ENCODE data around the gene PCDHGB3. TPM values are rescaled to one million over a fixed set of nuclear protein-coding genes. Genes with fewer than 3 reads are reported as not detected.

Gene PCDHGB3
- 0.24 and 0.43 TPM in 2 replicates for total RNA-seq

DNA sequence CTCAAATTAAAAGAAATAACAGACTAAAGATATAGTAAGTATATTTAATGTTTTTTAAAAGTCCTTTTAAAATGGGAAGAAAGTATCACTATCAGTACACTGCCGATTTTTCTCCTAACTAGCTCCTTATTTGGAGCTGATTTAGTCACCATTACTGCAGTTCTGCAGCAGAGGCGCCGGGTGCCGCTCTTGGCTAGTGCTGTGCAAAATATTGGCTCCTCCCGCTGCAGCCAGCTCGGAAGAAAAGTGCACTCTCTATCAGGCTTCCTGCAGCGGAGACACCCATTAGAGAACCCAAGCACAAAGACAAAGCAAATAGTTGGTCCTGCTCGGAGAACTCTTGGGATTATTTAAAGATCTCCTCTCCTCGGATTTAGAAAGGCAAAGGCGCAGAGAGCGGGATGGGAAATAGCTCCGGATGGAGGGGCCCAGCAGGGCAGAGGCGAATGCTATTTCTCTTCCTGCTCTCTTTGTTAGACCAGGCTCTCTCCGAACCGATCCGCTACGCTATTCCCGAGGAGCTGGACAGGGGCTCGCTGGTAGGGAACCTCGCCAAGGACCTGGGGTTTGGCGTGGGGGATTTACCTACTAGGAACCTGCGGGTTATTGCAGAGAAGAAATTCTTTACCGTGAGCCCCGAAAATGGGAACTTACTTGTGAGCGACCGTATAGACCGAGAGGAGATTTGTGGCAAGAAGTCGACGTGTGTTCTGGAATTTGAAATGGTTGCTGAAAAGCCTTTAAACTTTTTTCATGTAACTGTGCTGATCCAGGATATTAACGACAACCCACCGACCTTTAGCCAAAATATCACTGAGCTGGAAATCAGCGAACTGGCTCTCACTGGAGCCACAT lies at the start of gene PCDHGB3:
Gene PCDHGB3, plus strand, starts transcription at position 249 of the 855 bp plus-strand sequence. Its CDS starts 153 bp downstream, at position 402.

DNA sequence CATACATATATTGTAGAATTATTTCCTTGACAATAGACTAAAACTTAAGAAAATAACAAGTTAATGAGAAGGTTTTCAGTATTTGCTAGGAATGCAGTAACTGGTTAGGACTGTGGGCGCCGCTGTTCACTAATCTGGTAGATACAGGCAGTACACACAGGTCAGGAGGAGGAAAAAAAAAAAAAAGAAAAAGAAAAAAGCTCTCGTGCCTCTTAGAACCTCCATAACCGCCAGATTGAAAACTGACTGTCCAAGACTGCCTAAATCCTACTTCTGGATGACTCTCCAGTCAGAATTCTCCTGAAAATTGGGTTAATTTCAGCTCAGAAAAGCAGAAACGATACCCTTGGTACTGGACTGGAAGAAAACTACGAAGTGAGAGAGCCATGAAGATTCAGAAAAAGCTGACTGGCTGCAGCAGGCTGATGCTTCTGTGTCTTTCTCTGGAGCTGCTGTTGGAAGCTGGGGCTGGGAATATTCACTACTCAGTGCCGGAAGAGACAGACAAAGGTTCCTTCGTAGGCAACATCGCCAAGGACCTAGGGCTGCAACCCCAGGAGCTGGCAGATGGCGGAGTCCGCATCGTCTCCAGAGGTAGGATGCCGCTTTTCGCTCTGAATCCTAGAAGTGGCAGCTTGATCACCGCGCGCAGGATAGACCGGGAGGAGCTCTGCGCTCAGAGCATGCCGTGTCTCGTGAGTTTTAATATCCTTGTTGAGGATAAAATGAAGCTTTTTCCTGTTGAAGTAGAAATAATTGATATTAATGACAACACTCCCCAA lies 39.6 kb upstream of the PCDHGB3 start, which contains the start of gene PCDHGA1:
Gene PCDHGA1, plus strand, starts transcription at position 216 of the 782 bp plus-strand sequence.

DNA sequence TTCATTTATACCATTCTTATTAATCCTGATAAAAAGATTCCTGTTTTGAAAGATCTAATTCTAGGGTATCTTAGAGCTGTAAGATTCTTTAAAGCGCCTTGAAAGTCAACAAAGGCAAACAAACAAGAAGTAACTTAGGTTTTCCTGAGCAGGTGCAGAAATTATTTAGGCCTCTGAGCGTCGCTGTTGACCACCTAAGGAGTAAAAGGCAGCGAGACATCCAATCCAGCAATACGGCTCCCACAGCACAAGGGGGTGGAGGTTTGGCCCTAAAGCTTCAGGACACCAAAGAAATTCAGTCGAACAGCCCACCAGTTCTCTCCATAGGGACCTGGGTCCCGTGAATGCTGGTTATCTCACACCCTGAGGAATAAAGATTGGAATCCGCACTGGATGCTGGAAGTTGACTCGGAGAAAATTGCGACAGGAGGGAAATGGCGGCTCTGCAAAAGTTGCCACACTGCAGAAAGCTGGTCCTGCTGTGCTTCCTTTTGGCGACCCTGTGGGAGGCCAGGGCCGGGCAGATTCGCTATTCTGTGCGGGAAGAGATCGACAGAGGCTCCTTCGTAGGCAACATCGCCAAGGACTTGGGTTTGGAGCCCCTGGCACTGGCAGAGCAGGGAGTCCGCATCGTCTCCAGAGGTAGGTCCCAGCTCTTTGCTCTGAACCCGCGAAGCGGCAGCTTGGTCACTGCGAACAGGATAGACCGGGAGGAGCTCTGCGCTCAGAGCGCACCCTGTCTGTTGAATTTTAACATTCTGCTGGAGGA lies 31.3 kb upstream of the PCDHGB3 start, which contains the start of gene PCDHGA2:
Gene PCDHGA2, plus strand, starts transcription at position 223 of the 769 bp plus-strand sequence.

DNA sequence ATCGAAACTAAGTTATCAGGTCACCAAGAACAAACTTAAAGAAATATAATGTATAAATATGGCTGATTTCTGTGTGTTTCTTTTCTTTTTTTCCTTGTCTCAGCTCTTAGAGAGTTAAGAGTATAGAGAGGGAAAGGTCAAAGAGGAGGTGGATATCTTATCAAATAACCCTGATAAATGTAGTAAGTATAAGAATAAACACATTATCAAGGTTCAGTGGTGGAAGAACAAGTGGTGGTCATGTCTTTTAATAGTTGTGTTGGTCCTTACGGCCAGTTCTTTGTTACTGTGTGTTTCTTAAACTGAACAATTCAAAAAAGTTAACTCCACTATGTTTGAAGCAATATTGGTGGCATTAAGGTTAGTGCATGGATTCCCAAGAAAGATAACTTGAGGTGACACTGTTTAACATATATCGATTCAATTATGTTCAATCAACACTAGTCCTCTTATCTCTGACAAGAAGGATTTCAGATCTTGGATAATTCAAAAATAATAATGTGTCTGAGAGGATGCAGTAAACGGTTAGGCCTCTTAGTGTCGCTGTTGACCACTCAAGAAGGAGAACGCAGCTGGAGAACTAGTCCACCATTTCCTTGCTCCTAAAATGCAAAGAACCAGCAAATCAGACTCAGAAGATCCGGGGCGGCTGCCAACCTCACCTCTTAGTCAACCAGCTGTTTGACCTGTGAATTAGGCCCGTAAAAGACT lies 26.6 kb upstream of the PCDHGB3 start, which contains the start of gene PCDHGA3:
Gene PCDHGA3, plus strand, starts transcription at position 588 of the 711 bp plus-strand sequence. CDS start 205 bp downstream, outside the sequence.

DNA sequence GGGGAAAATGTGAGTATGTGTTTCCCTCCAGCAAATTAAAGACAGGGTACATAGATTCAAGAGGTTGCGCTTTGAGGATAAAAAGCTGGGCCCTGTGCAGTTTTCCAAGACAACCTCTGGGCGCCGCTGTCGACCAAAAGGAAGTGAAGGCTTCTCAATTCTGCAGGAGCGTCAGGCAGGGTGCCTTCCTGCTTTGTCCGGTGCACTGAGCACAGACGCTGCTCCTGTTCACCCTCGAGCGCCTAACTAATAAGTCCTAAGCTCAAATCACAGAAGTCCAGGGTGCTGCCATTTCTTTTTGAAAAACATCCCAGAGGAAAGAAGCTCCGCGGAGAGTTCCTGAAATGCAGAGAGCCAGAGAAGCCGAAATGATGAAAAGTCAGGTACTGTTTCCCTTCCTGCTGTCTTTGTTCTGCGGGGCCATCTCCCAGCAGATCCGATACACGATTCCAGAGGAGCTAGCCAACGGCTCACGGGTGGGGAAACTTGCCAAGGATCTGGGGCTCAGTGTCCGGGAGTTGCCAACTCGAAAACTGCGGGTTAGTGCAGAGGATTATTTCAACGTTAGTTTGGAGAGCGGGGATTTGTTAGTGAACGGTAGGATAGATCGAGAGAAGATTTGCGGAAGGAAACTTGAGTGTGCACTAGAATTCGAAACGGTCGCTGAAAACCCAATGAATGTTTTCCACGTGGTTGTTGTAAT lies 20.0 kb upstream of the PCDHGB3 start, which contains the start of gene PCDHGB1:
Gene PCDHGB1, plus strand, starts transcription at position 183 of the 703 bp plus-strand sequence. Its CDS starts 162 bp downstream, at position 345.

DNA sequence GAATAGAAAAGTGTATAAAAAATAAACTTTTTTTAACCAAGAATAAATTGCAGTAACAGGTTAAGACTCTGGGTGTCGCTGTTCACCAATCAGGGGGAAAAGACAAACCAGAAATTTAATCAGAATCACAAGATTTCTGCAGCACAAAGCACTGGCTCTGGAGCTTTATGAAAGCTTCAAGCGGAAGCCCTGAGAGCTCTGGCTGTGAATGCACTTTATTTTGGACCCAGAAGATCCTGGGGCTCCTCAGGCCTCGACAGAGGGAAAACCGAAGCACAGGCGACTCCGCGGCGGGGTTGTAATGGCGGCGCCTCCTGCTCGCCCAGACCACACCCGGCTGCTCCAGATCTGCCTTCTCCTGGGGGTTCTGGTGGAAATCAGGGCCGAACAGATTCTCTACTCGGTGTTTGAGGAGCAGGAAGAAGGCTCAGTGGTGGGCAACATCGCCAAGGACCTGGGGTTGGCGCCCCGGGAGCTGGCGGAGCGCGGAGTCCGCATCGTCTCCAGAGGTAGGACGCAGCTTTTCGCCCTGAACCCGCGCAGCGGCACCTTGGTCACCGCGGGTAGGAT lies 15.1 kb upstream of the PCDHGB3 start, which contains the start of gene PCDHGA4:
Gene PCDHGA4, plus strand, starts transcription at position 122 of the 570 bp plus-strand sequence. Its CDS starts 87 bp downstream, at position 209.

DNA sequence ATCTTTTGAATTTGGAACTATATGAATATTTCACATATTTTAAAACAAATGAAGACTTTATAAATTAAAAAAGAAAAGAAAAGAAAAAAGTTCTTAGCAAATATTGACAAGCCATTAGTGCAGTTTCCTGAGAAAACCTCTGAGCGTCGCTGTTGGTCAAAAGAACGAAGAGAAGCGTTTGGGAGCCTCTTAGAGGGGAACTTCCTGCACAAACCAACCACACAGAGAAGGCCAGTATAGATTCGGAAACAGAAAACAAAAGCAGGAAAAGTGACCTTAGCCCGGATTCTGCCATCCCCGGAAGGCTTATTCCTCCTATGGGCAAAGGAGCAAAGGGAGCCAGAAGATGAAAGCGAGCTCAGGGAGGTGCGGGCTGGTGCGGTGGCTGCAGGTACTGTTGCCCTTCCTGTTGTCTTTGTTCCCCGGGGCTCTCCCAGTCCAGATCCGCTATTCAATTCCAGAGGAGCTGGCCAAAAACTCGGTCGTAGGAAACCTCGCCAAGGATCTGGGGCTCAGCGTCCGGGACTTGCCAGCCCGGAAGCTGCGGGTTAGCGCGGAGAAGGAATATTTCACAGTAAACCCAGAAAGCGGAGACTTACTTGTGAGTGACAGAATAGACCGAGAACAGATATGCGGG lies 10.1 kb upstream of the PCDHGB3 start, which contains the start of gene PCDHGB2:
Gene PCDHGB2, plus strand, starts transcription at position 205 of the 637 bp plus-strand sequence. Its CDS starts 142 bp downstream, at position 347.

GRCh38 chr5:141363952-141364660 lies 5.9 kb upstream of the PCDHGB3 start, which contains the start of gene PCDHGA5:
Gene PCDHGA5 (plus strand): TSS chr5:141364162. CDS start chr5:141364331, 169 bp downstream.

GRCh38 chr5:141373673-141374317 lies 3.8 kb downstream of the PCDHGB3 start, which contains the start of gene PCDHGA6:
Gene PCDHGA6 (plus strand): TSS chr5:141373891. CDS start chr5:141374084, 193 bp downstream.

DNA sequence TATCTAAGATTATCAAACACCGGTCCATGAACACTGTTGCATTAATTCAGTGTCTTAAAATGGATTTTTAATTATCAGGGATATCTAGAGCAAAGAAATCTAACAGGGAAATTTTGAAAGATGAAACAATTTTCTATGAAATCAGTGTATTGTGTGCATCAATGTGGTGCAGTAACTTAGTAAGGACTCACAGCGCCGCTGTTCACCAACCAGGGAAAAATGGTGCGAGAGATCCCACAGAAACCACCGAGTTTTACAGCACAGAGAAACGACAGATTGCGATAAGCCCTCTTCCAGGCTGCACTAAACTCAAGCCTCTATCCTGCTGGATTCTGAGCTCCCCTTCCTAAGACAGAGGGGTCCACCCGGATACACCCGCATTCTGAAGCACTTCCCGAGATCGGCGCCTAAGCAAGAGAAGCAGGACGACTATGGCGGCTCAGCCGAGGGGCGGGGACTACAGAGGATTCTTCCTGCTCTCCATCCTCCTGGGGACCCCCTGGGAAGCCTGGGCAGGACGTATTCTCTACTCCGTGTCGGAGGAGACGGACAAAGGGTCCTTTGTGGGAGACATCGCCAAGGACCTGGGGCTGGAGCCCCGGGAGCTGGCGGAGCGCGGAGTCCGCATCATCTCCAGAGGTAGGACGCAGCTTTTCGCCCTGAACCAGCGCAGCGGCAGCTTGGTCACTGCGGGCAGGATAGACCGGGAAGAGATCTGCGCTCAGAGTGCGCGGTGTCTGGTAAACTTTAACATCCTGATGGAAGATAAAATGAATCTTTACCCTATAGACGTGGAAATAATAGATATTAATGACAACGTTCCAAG lies 12.6 kb downstream of the PCDHGB3 start, which contains the start of gene PCDHGA7:
Gene PCDHGA7, plus strand, starts transcription at position 274 of the 826 bp plus-strand sequence. Its CDS starts 158 bp downstream, at position 432.

DNA sequence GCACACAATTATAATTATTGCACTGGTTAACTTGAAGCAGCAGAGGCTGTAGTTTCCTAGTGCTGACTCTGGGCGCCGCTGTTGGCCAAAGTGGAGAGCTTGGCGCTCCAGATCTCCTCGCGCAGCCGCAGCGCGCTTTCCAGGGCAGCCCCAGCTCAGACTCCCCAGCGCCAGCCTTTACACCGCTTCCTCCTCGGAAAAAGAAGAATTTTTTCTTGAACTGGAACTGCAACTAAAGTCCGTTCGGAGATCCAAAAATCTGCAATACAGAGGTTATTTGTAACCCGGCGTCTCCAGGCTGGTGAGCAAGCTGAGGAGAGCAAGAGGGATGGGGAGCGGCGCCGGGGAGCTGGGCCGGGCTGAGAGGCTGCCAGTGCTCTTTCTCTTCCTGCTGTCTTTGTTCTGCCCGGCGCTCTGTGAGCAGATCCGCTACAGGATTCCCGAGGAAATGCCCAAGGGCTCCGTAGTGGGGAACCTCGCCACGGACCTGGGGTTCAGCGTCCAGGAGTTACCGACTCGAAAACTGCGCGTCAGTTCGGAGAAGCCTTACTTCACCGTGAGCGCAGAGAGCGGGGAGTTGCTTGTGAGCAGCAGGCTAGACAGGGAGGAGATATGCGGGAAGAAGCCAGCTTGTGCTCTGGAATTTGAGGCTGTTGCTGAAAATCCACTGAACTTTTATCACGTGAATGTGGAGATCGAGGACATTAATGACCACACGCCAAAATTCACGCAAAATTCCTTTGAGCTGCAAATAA lies 17.7 kb downstream of the PCDHGB3 start, which contains the start of gene PCDHGB4:
Gene PCDHGB4, plus strand, starts transcription at position 142 of the 755 bp plus-strand sequence. Its CDS starts 187 bp downstream, at position 329.

GRCh38 chr5:141392429-141393198 lies 22.6 kb downstream of the PCDHGB3 start, which contains the start of gene PCDHGA8:
Gene PCDHGA8 (plus strand): TSS chr5:141392633. CDS start chr5:141392814, 181 bp downstream.

DNA sequence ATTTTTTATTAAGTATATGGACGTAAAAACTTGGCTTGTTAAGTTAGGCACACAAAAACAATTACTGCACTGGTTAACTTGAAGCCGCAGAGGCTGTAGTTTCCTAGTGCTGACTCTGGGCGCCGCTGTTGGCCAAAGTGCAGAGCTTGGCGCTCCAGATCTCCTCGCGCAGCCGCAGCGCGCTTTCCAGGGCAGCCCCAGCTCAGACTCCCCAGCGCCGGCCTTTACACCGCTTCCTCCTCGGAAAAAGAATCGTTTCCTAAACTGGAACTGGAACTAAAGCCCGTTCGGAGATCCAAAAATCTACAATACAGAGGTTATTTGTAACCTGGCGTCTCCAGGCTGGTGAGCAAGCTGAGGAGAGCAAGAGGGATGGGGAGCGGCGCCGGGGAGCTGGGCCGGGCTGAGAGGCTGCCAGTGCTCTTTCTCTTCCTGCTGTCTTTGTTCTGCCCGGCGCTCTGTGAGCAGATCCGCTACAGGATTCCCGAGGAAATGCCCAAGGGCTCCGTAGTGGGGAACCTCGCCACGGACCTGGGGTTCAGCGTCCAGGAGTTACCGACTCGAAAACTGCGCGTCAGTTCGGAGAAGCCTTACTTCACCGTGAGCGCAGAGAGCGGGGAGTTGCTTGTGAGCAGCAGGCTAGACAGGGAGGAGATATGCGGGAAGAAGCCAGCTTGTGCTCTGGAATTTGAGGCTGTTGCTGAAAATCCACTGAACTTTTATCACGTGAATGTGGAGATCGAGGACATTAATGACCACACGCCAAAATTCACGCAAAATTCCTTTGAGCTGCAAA lies 27.9 kb downstream of the PCDHGB3 start, which contains the start of gene PCDHGB5:
Gene PCDHGB5, plus strand, starts transcription at position 192 of the 796 bp plus-strand sequence. Its CDS starts 181 bp downstream, at position 373.

GRCh38 chr5:141402553-141403243 lies 32.7 kb downstream of the PCDHGB3 start, which contains the start of gene PCDHGA9:
Gene PCDHGA9 (plus strand): TSS chr5:141402778. CDS start chr5:141402953, 175 bp downstream.

